C1 segment of cervical spinal cord (tissue), 14 donors: Measurements from ENCODE around the gene DHH.
A peak's percentile ranks its signal among the peaks of the same experiment; 100 is the strongest.

Experiments
- DNase-seq, 14 donors: peaks; one replicate each; lab custom pipeline; 2025; lab: John Stamatoyannopoulos, UW

Gene DHH

DNA sequence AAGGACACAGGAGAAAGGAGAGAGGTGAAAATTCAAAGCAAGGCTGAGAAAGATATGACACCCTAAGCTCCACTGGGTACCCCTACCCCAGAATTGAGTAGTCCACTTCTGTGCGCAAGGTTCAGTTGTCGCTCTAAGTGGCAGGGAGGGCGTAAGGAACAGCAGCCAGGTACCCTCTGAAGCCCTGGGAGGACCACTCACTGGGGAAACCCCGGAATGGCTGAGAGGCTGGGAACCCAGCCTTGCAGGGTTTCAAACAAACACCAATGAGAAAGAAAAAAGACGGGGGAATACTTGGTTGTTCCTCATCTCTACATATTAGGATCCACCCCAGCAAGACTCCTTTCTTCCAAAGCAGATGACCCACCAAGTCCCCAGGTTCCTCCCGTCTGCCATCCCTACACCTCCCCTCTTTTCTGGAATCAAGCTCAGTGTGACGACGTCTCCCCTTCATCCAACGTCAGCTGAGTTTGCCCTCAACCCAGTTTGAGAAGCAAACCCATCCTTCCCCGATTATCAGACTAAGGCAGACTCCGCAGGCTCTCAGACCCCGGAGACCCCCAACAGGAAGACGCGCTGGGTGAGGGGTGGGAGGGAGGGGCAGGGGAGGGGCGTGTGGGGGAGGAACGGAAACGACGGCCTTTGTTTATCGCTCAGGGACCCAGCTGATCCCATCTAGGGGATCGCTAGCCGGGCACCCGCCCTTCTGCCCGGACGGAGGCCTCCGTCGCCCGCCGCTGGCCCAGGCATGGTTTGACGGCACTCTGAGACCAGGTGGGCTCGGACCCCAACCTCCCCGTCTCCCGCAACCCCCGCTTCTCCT, 15.3 kb upstream of the DHH start:
- DNase-seq, result peak in 5 of 14 donors; percentile 49 to 67 (median 57)

DNA sequence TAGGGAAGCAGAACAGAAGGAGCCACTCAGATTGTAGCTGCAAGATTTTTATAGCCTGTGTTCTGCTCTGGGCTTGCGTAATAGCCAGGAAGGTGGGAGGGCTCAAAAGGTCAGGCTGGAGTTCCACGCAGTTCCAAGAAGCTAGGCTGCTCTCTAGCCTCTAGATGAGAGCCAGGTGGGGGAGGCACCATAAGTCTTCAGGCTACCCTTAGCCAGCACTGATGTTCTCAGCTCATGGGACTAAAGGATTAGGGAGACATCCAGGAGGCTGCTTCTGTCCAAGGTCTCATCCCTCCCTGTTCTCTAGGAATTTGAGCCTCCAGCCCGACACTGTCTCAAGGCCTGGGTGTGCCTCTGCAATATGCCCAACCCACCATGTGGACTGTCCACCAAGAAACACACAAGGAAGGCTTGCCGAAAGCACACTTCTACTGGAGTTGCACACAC, 14.4 kb upstream of the DHH start:
- DNase-seq, result peak in 2 of 14 donors; percentile 6 to 23

DNA sequence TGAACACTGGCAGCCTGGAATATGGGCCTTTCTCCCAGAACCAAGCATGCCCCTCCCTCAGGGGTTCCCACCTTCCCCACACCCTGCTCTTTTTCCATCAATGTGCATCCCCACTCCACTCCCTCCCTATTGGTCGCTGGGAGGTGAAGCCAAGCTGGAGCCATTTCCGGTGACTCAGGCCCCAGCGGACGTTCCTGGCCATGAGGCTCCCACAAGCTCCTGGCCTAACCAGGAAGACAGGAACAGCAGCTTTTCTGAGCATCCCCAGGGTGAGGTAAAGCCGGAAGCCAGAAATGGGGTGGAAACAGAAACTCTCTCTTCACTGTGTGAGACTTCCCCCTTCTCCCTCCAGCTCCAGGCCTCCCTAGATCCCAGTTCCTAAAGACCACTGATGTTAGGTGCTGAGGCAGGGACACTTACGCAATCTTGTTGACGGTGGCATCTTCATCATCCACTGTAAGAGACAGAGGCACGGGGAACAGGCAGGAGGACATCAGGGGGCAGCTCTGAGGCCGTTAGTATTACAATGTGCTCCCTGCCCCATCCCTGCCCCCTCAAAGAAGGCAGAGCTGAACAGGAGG, 11.0 kb upstream of the DHH start:
- peak in 1 of 14 donors; percentile 8 for DNase-seq

DNA sequence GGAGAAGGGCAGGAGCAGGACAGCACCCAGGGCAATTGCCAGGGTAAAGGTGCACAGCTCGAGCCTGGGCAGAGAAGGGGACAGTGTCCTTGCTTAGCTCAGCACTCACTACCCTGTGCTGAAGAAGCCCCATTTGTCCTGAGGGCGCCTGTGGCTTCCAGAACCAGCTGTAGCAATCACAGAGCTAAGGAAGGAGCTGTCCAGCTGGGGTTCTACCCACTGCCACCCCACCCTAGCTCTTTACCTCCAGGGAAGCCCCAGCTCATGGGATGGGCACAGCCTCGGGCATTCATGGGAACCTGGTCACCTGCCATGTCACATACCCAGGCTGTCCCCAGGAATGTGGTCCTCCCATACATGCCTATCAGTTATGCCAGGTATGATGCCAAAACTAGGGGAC, 10.2 kb upstream of the DHH start:
- no peak for DNase-seq

DNA sequence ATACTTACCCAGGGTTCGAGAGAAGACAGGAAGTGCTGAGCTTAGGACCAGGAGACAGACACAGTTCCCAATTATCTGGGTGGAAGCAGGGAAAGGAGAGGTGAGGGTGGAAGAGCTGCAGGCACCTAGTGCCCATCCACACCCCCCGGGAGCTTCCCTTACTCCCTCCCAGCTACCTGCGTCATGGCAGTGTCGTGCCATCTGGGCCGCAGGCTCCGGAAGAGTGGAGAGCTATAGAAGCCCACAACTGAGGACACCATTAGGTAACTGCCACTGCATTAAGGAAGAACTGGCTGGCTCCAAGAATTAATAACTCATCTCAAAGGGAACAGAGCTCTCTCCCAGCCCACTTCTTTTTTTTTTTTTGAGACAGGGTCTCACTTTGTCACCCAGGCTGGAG, 5.8 kb upstream of the DHH start:
- no peak for DNase-seq

DNA sequence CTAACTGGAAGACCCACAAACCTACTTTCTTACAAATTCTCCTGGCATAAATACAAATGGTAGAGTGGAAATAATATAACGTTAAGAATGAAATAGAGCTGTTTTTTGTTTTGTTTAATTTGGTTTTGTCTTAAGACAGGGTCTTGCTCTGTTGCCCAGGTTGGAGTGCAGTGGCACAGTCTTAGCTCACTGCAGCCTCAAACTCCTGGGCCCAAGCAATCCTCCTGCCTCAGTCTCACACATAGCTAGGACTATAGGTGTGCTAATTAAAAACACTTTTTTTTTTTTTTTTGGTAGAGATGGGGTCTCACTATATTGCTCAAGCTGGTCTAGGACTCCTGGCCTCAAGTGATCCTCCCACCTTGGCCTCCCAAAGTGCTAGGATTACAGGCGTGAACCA, 4.1 kb upstream of the DHH start:
- no peak for DNase-seq

DNA sequence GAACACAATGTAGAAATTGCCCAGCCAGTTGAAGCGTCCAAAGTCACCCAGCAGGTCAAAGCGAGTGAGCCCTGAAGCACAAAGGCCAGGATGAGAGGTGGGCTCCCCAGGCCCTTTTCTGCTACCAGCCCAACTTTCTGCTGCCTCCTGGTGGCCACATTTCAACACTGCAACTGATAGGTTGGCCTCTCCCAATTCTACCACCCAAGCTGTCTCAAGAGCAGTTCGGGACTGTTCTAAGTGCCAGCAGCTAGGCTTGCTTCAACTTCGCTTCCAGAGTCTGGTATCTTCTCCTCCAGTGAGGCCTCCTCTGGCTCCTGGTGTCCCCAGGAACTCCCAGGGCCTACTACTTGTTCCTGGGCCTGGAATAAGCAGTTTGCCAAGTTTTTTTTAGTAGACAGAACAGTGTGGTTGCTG, 3.4 kb upstream of the DHH start:
- peak in 8 of 14 donors; percentile 6 to 49 (median 20) for DNase-seq

DNA sequence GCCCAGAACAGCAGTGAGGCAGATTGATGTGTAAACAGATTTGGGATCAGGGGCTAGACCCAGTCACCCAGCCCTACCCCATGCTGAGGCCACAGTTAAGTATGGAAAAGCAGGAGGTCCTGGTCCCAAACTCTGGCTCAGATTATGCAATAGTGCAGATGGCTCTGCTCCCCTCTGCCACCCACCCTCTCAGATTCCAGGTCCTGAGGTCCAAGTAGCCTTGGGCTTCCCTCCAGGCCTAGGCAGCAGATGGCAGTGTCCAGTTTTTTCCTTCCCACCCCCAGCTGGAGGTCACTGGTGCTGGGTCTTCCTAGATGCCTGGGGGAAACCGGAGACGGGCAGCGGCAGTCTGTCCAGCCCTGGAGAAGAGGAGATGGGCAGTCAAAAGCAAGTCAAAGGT, 2.8 kb upstream of the DHH start:
- DNase-seq, result peak in 1 of 14 donors; percentile 19

DNA sequence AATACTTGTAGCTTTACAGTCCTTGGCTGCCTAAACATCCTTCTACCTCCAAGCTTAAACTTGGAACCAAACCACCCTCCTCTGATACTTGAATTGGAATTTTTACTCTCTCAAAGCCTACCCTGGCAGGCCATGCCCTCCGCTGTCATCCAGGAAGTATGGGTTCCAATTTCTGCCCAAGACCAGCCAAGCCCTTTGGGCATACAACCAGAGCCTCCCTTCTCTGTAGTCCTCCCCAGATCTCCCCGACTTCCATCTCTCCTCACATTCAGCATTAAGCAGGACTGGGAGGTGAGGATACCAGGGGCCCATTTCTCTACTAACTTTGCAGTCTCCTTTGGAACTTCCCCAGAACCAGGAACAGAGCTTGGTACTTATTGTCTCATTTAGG, 369 bp upstream of the DHH start:
- no peak for DNase-seq

DNA sequence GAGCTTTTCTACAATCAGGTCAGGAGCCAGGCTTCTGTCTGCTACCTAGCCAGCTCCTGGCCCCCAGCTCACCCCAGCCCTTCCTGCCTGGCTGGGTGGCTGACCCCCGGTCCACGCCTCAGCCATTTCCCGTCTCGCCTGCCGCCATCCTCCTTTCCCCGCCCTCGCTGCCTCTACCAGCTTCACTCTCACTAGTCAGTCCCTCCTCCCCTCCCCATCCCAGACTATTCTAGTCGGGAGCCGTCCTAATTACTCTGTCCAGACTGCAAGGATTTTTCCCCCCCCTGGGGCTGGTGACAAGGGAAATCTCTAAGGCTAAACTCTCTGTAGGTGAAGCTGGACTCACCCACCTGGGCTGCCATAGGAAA, 825 bp downstream of the DHH start:
- peak in 1 of 14 donors; percentile 10 for DNase-seq

DNA sequence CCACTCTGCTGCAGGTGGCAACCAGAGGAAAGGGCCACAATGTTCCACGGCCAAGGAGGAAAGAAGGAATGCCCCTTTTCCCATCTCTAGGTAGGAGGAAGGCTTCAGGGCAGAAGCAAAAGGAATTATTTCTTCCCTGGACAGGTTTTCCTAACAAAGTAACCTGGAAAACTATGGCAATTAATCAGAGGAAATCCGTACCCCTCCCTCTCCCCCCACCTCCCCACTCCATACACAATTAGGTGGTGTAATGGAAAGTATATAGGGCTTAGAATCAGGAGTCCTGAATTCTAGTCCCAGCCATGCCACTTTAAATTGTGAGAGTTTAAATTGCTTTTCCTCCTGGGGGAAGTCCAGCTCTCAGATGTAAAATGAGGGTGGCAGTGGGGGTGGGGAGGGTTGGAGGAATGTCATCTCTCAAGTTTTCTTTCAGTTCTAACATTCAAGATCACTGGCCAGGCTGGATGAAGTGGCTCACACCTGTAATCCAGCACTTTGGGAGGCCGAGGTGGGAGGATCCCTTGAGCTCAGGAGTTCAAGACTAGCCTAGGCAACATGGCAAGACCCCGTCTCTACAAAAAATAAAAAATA, 1.7 kb downstream of the DHH start:
- no peak for DNase-seq

DNA sequence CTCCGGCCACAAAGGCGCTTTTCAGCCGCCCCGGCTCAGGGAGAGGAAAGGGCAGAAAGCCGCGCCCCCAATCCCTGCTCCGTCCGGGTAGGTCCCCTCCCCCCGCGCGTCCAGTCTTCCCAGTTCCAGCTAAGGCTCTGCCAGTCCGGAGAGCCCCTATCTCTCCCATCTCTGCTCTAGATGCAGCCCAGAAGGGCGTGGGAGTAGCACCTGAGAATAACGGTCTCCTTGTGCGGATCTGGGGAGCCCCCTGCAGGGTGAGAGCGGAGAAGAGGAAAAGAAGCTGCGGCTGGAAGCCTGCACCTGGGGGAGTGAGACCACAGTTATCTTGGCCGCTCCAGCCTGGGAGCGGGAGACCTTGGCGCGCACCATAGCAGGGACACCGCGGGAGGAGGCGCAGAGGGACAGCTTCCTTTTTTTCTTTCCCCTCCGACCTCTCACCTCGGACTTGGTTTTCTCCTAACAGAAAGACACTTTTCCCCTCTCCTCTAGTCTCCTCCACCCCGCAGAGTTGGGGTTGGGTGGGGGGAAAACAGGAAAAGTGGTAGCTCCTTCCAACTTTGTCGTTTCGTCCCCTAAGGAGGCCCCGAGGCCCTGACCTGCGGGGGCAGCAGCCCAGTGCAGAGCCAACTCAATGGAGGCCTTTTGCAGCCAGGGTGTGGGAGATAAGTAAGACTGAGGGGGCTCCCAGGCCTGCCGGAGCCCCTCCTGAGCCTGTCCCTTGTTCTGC, 2.4 kb downstream of the DHH start:
- DNase-seq, result peak in 5 of 14 donors; percentile 21 to 60 (median 44)

DNA sequence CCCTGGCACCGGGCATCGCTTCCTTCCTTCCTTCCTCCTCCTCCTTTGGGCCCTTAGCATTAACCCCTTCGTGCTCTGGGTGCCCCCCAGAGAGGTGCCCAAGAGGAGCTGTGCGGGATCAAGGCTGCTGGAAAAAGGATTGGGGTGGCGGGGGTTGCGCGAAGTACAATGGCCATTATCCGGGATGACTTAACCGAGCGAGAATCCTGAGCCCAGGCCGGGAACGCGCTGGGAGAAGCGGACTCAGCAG, 2.8 kb downstream of the DHH start:
- DNase-seq, result no peak

DNA sequence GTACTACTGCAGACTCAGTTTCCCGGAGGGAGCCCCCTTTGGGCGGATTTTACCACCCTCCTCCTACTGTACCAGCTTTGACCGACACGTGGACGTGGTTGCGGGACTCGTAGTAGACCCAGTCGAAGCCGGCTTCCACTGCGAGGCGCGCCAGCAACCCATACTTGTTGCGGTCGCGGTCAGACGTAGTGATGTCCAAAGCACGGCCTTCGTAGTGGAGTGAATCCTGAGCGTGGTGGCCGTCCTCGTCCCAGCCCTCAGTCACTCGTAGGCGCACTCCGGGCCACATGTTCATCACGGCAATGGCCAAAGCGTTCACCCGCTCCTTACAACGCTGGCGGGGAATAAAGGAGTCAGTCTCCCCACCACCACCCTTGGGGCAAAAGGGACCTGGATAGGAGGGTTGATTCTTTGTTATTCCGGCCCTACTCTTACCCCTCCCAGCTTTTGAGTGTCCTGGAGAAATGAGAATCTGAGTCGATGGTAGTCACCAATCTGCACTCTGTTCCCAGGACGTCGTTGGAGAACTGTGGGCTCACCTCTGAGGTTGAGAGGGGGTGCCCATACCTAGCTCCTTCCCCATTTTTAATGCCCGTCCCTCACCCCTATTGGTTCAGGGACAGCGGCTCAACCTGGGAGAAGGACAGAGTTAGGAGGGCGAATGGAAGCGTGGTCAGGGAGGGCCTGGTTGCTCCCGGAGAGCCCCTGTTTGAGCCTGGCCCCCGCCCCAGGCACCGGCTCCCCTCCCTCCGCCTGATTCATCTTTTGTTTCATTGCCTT, 3.4 kb downstream of the DHH start:
- DNase-seq, result no peak

DNA sequence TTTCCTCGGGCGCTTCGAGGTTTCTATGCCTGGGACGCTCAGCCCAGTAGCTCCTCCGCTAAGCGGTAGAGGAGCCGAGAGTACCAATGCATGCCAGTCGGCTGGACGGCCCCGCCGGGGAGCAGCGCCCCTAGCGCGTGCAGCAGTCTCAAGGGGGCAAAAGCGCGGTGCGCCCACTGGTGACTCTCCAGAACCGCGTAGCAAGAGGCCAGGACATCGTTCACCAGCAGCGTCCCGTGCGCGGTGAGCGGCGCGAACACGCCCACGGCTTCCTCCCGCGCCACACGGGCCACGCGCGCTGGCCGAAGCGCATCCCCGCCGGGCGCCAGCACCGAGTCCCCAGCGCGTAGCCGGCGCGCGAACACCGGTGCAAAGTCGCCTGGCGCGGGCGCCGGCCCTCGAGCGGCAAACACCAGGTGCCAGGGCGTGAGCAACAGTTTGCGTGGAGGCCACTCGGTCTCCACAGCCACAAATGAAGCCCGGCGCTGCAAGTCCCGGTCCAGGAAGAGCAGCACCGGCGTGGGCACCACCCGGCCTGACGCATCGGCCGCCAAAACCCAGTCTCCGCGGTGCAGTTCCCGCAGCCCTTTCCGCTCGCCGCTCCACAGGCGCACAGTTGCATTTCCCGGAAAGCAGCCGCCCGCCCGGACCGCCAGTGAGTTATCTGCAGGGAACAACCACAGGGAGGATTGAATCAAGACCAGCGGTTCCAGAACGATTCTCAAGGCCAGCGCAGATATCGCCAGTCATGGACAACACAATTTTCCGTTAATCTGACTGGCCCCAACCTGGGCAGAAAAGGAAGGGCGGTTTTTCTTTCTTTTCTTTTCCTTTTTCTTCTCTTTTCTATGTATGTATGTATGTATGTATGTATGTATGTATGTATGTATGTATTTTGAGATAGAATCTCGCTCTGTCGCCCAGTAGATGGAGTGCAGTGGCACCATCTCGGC, 4.5 kb downstream of the DHH start:
- DNase-seq, result peak in 5 of 14 donors; percentile 22 to 49 (median 26)

DNA sequence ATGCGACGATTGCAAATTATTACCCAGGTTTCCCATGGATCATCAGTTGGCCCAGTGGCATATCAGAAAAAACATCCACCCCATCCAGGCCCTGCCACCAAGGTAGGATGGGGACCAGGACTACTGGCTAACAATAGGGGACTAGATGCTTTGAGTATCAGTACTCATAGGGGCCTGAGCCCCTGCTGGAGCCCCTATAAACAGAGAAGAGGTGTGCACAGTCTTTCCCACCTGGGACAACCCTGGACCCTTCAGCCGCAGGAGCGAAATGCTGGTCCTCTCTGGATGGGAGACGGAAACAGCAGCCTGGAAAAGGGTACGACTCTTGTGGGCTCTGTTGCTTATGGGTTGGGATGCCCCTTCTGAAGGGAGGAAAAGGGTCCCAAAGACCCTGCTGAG, 5.7 kb downstream of the DHH start:
- DNase-seq, result no peak

DNA sequence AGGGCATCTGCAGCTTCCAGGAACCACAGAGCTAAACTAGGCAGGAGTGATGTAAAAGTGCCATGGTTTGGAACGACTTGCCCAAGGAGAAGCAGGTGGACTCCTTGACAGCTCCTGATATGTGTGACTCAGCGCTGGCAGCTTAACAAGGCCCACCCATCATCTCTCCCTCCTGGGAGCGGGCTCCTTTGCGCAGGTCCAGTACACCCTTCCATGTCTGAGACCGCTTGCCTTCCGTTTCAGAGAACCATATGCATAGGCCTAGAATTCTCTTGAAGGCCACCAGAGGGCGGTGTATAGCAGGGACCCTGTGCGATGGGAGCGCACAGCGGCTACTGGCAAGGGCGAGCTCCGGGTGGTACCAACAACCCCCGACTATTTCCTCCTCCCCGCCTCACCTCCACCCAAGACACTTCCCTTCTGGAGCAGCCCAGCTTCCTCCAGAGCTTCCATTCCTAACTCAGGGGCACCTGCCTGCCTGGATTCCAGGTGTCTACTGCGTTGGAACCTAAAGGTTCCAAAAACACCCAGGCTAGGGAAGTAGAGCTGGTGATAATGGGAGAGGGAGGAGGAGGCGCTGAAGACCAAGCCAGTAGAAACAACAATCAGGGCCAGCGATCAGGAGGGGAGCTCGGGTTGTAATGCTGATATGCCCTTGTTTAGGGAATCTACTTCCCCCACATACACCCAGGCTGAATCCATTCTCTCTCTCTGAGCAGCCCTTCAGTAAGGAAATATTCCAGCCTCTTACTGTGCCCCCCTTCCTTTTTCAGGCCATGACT, 6.3 kb downstream of the DHH start:
- DNase-seq, result peak in 12 of 14 donors; percentile 38 to 89 (median 70)

DNA sequence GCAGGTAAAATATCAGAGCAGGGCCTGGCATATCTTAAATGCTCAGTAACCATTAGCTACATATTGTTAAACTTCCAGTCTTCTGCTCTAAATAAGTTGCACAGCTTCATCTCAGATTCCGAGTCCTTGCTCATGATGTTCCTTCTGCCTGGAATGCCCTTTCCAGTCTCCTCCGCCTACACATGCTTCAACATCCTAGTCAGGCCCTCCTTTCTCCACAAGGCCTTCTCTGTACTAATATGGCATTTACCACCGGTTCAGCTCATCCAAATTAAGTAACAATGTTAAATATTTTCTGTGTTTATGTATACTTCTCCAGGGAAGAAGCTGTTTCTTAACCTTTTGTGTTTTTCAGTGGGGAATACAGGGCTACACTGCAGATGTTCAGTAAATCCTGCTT, 8.5 kb downstream of the DHH start:
- no peak for DNase-seq

DNA sequence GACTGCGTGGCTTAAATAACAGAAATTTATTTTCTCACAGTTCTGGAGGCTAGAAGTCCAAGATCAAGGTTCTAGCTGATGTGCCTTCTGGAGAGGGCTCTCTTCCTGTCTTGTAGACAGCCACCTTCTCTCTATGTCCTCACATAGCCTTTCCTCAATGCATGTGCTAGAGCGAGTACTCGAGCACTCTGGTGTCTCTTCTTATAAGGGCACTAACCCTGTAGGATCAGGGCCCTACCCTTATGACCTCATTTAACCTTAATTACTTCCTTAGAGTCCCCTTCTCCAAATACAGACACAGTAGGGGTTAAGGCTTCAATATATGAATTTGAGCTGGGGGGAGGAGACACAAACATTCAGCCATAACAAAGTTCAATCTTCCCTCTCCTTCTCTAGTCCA, 10.2 kb downstream of the DHH start:
- no peak for DNase-seq

DNA sequence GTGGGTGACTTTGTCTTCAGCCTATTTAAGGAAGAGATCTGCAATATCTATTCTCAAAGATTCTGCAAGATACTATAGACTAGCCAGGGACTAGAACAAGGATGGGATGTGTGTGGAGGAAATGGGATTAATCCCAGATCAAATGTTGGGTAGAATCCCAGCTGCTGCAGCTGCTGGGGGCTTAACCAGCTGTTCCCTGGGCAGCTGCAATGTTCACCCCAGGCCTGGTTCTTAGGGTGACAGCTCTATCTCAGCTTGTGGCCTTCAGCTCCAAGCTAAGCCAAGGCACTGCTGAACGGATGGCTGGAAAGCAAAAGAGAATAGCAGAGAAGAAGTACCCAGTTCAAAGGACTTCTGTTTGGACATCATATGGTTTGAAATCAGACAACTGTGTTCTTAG, 14.8 kb downstream of the DHH start:
- no peak for DNase-seq
